Loucy (cell line): ENCODE measurements around the gene A1CF.
"Not testable (repeated sequence)": the region's sequence is repeated elsewhere in the genome, so short reads cannot be mapped to it uniquely, and the experiment has no call there.

Experiments
- CTCF ChIP-seq: fragments of 200-600 bp; sonication (generic); conservative IDR thresholded peaks from 2 replicates; pipeline ENCODE4 v1.5.1; 2014; ENCODE audit warnings: mild to moderate bottlenecking, antibody characterized with exemption, low read length
- EZH2phosphoT487 ChIP-seq: fragments of 200-600 bp; IDR thresholded peaks from 2 replicates; pipeline ENCODE4 v1.6.1; 2018; ENCODE audit warnings: antibody characterized with exemption, mild to moderate bottlenecking, moderate library complexity, borderline replicate concordance

- TF ChIP-seq CTCF, EZH2phosphoT487: not testable (repeated sequence)
Observed at GRCh38 chr10:50905797-50906196, 20.4 kb upstream of the A1CF start.
